Right atrium auricular region (tissue), 2 donors: Measurements from ENCODE around the gene SLC48A1. TPM values are rescaled to one million over a fixed set of nuclear protein-coding genes. Genes with fewer than 3 reads are reported as not detected.

Source experiments
- DNase-seq: peaks from one replicate; pipeline ENCODE4 v3.0.0-alpha.2; 2019; ENCODE audit warnings: low spot score
- H3K27ac ChIP-seq, 2 donors: fragments of 200-600 bp; sonication (generic); 1 replicate in 1 of 2; 2 replicates in 1 of 2; pipeline ENCODE4 v1.5.1; 2016 to 2019
- H3K27me3 ChIP-seq, 2 donors: fragments of 200-600 bp; sonication (generic); one replicate each; pipeline versions ENCODE4 v1.5.1 to v1.6.0; 2017 to 2019
- H3K36me3 ChIP-seq: fragments of 200-600 bp; sonication (generic); one replicate; pipeline ENCODE4 v1.5.1; 2016
- H3K4me1 ChIP-seq, 2 donors: fragments of 200-600 bp; sonication (generic); one replicate each; pipeline versions ENCODE4 v1.5.1 to v1.6.0; 2017 to 2019
- H3K4me3 ChIP-seq, 2 donors: fragments of 200-600 bp; sonication (generic); 1 replicate in 1 of 2; 2 replicates in 1 of 2; pipeline ENCODE4 v1.5.1; 2017 to 2019; ENCODE audit warnings: mild to moderate bottlenecking in 1 of 2, moderate library complexity in 1 of 2
- H3K9me3 ChIP-seq, 2 donors: fragments of 200-600 bp; sonication (generic); one replicate each; pipeline ENCODE4 v1.5.1; 2019
- CTCF ChIP-seq, 2 donors: fragments of 200-600 bp; sonication (generic); IDR thresholded peaks; one replicate each; pipeline ENCODE4 v1.5.1; 2019; ENCODE audit warnings: antibody characterized with exemption in 2 of 2
- total RNA-seq, 2 donors: library from RNA; depleted of rRNA; stranded (reverse); fragments of >200 nt; gene quantifications; one replicate each; pipeline ENCODE4 v1.1.0, GENCODE V29; 2016

SLC48A1 gene
- total RNA-seq, 2 donors from 2014 or later: 48.9 to 52.0 TPM

GRCh38 chr12:47781479-47782371 is 8.7 kb downstream of the SLC48A1 start:
- Histone ChIP-seq H3K4me3 (no peak overlapping the region), H3K27me3 (no peaks in the 10 kb centered on the region), H3K9me3 (no peaks in the 10 kb centered on the region), H3K4me1 (peaks cover 0 to 33% of the 10 kb centered on the region in 2 donors), H3K27ac (no peak overlapping the region), H3K36me3 (peaks cover 40% of the 10 kb centered on the region)
- no peak for TF ChIP-seq CTCF (IDR thresholded peaks at IDR 0.05)
- DNase-seq: no peak

GRCh38 chr12:47782372-47782770 is 9.3 kb downstream of the SLC48A1 start:
- DNase-seq: no peak
- Histone ChIP-seq H3K4me3 (no peak overlapping the region), H3K4me1 (peaks cover 0 to 33% of the 10 kb centered on the region in 2 donors), H3K36me3 (peaks cover 47% of the 10 kb centered on the region), H3K27ac (no peak overlapping the region), H3K9me3 (no peaks in the 10 kb centered on the region), H3K27me3 (no peaks in the 10 kb centered on the region)
- no peak for TF ChIP-seq CTCF (IDR thresholded peaks at IDR 0.05)

GRCh38 chr12:47783024-47783755 is 10.2 kb downstream of the SLC48A1 start:
- H3K9me3 ChIP-seq: no peaks in the 10 kb centered on the region
- H3K4me3 ChIP-seq: no peak overlapping the region
- DNase-seq: no peak
- no peak overlapping the region for H3K27ac ChIP-seq
- H3K36me3 ChIP-seq: peaks cover 55% of the 10 kb centered on the region
- no peak for TF ChIP-seq CTCF (IDR thresholded peaks at IDR 0.05)
- no peaks in the 10 kb centered on the region for H3K27me3 ChIP-seq
- H3K4me1 ChIP-seq: peaks cover 0 to 26% of the 10 kb centered on the region in 2 donors

- Histone ChIP-seq H3K4me1 (peaks cover 0 to 18% of the 10 kb centered on the region in 2 donors), H3K9me3 (no peaks in the 10 kb centered on the region), H3K27ac (no peak overlapping the region), H3K36me3 (peaks cover 64% of the 10 kb centered on the region), H3K27me3 (no peaks in the 10 kb centered on the region), H3K4me3 (no peak overlapping the region)
- no peak for TF ChIP-seq CTCF (IDR thresholded peaks at IDR 0.05)
- DNase-seq: no peak
These were observed 11.1 kb downstream of the SLC48A1 start for GRCh38 chr12:47783821-47784819.
